Retinal pigment epithelial cell (primary cell): ENCODE data around the gene SPAG8.

Experiments
- DNase-seq: peaks from one replicate; pipeline ENCODE4 v3.0.0-alpha.2; 2010; ENCODE audit warnings: low read depth
- H3K4me3 ChIP-seq: 2 replicates; pipeline ENCODE4 v1.5.1; 2011; ENCODE audit warnings: mild to moderate bottlenecking, low read length, control low read depth, moderate library complexity
- TF ChIP-seq, protein P1 (sequence below): conservative IDR thresholded peaks from 2 replicates; pipeline ENCODE4 v1.5.1; 2011; ENCODE audit warnings: low read depth, low read length, control low read depth, inconsistent platforms

The SPAG8 gene

GRCh38 chr9:35808433-35808832 lies 3.6 kb downstream of the SPAG8 start:
- H3K4me3 ChIP-seq: no peak overlapping the region
- TF ChIP-seq, protein P1, sequence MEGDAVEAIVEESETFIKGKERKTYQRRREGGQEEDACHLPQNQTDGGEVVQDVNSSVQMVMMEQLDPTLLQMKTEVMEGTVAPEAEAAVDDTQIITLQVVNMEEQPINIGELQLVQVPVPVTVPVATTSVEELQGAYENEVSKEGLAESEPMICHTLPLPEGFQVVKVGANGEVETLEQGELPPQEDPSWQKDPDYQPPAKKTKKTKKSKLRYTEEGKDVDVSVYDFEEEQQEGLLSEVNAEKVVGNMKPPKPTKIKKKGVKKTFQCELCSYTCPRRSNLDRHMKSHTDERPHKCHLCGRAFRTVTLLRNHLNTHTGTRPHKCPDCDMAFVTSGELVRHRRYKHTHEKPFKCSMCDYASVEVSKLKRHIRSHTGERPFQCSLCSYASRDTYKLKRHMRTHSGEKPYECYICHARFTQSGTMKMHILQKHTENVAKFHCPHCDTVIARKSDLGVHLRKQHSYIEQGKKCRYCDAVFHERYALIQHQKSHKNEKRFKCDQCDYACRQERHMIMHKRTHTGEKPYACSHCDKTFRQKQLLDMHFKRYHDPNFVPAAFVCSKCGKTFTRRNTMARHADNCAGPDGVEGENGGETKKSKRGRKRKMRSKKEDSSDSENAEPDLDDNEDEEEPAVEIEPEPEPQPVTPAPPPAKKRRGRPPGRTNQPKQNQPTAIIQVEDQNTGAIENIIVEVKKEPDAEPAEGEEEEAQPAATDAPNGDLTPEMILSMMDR: no peak
- no peak for DNase-seq

DNA sequence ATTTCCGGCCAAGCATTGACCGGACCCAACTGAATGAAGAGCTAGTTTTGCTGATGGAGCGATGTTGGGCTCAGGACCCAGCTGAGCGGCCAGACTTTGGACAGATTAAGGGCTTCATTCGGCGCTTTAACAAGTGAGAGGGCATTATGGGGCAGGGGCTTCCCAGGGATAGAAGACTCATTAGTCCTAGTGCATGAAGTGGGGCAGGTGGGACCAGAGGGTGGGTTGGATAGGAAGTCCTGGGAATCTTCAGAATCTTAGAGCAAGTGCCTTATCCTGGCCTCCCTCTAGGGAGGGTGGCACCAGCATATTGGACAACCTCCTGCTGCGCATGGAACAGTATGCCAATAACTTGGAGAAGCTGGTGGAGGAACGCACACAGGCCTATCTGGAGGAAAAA lies 6.0 kb downstream of the SPAG8 start:
- DNase-seq: no peak
- TF ChIP-seq, protein P1: no peak
- H3K4me3 ChIP-seq: no peak overlapping the region

GRCh38 chr9:35801328-35802128 lies 10.5 kb downstream of the SPAG8 start:
- no peak for DNase-seq
- TF ChIP-seq, protein P1: no peak
- no peak overlapping the region for H3K4me3 ChIP-seq

DNA sequence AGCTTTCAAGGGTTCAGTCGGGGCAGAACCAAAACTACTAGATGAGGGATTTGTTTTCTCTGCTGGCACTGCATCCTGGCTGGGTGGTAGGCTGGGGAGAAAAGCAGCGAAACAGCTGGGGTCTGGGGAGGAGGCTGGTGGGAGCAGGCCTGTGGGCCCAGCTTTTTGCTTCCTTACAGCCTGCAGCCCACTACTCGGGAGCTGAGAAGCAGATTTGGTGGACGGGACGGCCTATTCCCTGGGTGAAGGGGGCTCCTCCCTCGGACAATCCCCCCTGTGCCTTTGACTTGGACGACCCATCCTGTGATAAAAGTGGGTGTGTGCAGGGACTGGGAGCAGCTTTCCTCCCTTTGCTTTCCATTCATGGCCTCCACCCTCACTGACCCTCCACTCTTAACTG lies 11.5 kb downstream of the SPAG8 start:
- TF ChIP-seq, protein P1: no peak
- no peak overlapping the region for H3K4me3 ChIP-seq
- no peak for DNase-seq

- TF ChIP-seq, protein P1: no peak
- DNase-seq: no peak
- no peak overlapping the region for H3K4me3 ChIP-seq
Observed at GRCh38 chr9:35798658-35799374, 13.2 kb downstream of the SPAG8 start.

DNA sequence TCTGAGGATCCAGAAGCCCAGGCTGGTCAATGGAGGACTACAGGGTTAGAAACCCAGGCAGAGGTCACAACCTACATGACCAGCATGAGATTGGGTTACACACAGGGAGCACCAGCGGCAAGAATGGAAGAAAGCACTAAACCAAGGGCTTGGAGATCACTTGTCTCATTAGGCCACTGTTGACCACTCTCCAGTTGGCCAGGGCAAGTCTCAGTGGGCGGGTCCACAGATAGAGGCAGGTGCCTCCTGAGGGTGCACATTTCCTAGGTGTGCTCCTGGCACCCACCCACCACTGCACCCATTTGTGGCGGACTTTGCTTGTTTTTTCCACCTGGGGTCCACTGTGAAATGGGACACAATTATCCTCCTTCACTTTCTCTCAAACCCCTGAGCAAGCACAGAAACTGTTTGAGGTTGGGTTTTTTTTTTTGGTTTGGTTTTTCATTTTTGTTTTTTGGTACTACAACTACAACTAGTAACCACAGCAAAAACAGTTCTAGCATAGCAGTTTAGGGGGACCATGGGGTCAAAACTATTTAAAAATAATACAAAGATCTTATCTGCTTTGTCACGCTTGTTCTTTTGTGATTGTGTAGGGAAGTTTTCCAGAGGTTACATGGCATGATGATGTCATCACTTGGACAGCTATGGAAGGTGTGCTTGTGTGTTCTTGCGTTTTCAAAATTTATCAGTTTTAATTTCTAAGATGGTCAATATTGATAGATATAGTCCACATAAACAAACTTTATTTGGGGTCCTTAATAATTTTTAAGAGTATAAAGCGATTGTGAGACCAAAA lies 14.6 kb downstream of the SPAG8 start:
- TF ChIP-seq, protein P1: no peak
- H3K4me3 ChIP-seq: no peak overlapping the region
- DNase-seq: no peak
